ENCODE measurements around the gene TRAK1.
A peak's percentile ranks its signal among the peaks of the same experiment; 100 is the strongest.

TRAK1 gene

DNA sequence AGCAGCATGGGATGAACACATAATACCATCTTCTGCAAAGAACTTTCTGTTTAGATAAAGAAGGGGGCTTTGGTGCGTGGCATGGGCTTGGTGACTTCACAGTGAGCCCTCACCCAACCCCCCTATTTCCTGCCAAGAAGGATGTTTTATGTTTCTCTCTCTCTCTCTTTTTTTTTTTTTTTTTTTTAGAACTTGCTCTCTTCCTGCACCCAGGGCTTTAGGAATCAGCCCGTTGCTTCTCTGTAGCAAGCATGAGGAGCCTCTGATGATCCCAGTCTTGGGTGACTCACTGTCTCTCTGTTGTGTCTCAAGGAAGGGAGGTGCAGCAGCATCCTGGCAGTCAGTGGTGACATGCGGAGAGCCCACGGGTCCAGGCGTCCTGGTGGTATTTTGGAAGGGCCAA is 125.8 kb downstream of the TRAK1 start:
- no peaks in the 10 kb centered on the region for H3K9me2 ChIP-seq (replicated peaks; ENCODE audit: low read depth, low read length)
- no peaks in the 10 kb centered on the region for H3F3A ChIP-seq (ENCODE audit: low read depth)
- H2AFZ ChIP-seq (ENCODE audit: low read length): no peak overlapping the region
- peaks cover 11% of the 10 kb centered on the region; the same call in 1 of the 2 replicates for H3K36me3 ChIP-seq (ENCODE audit: insufficient read depth, low read length)
- TF ChIP-seq, protein P1, sequence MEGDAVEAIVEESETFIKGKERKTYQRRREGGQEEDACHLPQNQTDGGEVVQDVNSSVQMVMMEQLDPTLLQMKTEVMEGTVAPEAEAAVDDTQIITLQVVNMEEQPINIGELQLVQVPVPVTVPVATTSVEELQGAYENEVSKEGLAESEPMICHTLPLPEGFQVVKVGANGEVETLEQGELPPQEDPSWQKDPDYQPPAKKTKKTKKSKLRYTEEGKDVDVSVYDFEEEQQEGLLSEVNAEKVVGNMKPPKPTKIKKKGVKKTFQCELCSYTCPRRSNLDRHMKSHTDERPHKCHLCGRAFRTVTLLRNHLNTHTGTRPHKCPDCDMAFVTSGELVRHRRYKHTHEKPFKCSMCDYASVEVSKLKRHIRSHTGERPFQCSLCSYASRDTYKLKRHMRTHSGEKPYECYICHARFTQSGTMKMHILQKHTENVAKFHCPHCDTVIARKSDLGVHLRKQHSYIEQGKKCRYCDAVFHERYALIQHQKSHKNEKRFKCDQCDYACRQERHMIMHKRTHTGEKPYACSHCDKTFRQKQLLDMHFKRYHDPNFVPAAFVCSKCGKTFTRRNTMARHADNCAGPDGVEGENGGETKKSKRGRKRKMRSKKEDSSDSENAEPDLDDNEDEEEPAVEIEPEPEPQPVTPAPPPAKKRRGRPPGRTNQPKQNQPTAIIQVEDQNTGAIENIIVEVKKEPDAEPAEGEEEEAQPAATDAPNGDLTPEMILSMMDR (conservative IDR thresholded peaks at IDR 0.05; ENCODE audit: low read length): no peak
- TF ChIP-seq EZH2phosphoT487 (IDR thresholded peaks at IDR 0.05; ENCODE audit: borderline replicate concordance): no peak
- no peak overlapping the region for H3K4me3 ChIP-seq (ENCODE audit: low read length, poor library complexity, severe bottlenecking)
- peaks cover 17% of the 10 kb centered on the region for H3K4me1 ChIP-seq (ENCODE audit: insufficient read depth, low read length, poor library complexity, severe bottlenecking)
- no peak overlapping the region for H3K9ac ChIP-seq (ENCODE audit: low read depth, low read length, poor library complexity, severe bottlenecking)
- H3K27me3 ChIP-seq (ENCODE audit: insufficient read depth, low read length, poor library complexity, severe bottlenecking): no peaks in the 10 kb centered on the region
- H3K4me2 ChIP-seq (ENCODE audit: low read depth, low read length, poor library complexity, severe bottlenecking): peak overlapping the region; percentile 51
- H4K20me1 ChIP-seq (ENCODE audit: insufficient read depth, low read length, poor library complexity, severe bottlenecking): no peaks in the 10 kb centered on the region
- no peaks in the 10 kb centered on the region for H3K9me3 ChIP-seq (ENCODE audit: insufficient read depth, low read depth, low read length)
- H3K79me2 ChIP-seq (ENCODE audit: insufficient read depth, low read length): no peaks in the 10 kb centered on the region

DNA sequence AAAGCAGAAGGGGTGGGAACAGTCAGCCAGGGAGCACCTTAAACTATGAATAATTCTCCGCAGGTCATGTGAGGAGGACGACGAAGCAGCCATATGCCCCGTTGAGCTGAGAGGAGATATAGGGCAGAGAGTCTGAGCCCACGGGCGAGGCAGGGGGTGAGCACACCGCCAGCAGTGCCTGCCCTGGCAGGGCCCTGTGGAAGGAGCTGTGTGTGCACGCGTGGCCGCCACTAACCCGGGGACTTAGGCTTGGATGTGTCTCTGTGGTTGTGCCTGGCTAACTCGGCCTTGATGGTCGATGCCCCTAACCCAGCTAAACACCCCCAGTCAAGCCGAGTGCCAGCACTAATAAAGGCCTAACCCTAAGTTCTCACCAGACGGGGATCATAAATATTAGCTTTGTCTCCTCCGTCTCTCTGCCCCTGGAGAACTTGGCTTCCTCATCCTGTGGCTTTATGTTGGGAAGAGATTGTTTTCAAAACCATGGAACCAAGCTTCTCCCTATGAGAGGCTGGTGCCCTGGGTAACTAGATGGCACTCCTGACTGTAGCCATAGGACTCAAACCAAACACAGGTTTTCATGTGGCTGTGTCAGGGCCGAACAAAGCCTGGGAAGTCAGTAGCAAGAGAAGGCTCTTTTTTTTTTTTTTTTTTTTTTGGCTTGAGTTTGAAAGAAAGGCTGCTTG is 129.4 kb downstream of the TRAK1 start:
- H3F3A ChIP-seq (ENCODE audit: low read depth): no peaks in the 10 kb centered on the region
- H3K9me3 ChIP-seq (ENCODE audit: insufficient read depth, low read depth, low read length): no peaks in the 10 kb centered on the region
- H2AFZ ChIP-seq (ENCODE audit: low read length): no peak overlapping the region
- peaks cover 38% of the 10 kb centered on the region; the same call in 1 of the 2 replicates for H3K36me3 ChIP-seq (ENCODE audit: insufficient read depth, low read length)
- TF ChIP-seq, protein P1 (conservative IDR thresholded peaks at IDR 0.05; ENCODE audit: low read length): no peak
- no peak for TF ChIP-seq EZH2phosphoT487 (IDR thresholded peaks at IDR 0.05; ENCODE audit: borderline replicate concordance)
- H3K27me3 ChIP-seq (ENCODE audit: insufficient read depth, low read length, poor library complexity, severe bottlenecking): no peaks in the 10 kb centered on the region
- H3K79me2 ChIP-seq (ENCODE audit: insufficient read depth, low read length): no peaks in the 10 kb centered on the region
- no peak overlapping the region for H3K4me2 ChIP-seq (ENCODE audit: low read depth, low read length, poor library complexity, severe bottlenecking)
- no peak overlapping the region for H3K9ac ChIP-seq (ENCODE audit: low read depth, low read length, poor library complexity, severe bottlenecking)
- no peaks in the 10 kb centered on the region for H3K9me2 ChIP-seq (replicated peaks; ENCODE audit: low read depth, low read length)
- H3K4me1 ChIP-seq (ENCODE audit: insufficient read depth, low read length, poor library complexity, severe bottlenecking): peaks cover 13% of the 10 kb centered on the region
- no peak overlapping the region for H3K4me3 ChIP-seq (ENCODE audit: low read length, poor library complexity, severe bottlenecking)
- H4K20me1 ChIP-seq (ENCODE audit: insufficient read depth, low read length, poor library complexity, severe bottlenecking): no peaks in the 10 kb centered on the region

DNA sequence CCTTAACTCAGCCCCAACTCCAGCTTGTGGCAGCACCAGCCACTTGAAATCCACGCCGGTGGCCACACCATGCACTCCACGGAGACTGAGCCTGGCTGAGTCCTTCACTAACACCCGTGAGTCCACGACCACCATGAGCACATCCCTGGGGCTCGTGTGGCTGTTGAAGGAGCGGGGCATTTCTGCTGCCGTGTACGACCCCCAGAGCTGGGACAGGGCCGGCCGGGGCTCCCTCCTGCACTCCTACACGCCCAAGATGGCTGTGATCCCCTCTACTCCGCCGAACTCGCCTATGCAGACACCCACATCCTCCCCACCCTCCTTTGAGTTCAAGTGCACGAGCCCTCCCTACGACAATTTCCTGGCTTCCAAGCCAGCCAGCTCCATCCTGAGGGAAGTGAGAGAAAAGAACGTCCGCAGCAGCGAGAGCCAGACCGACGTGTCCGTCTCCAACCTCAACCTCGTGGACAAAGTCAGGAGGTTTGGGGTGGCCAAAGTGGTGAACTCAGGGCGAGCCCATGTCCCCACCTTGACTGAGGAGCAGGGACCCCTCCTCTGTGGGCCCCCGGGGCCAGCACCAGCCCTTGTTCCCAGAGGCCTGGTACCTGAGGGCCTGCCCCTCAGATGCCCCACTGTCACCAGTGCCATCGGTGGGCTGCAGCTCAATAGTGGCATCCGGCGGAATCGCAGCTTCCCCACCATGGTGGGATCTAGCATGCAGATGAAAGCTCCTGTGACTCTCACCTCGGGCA is 132.0 kb downstream of the TRAK1 start:
- TF ChIP-seq EZH2phosphoT487 (IDR thresholded peaks at IDR 0.05; ENCODE audit: borderline replicate concordance): no peak
- TF ChIP-seq, protein P1 (conservative IDR thresholded peaks at IDR 0.05; ENCODE audit: low read length): no peak
- no peaks in the 10 kb centered on the region for H4K20me1 ChIP-seq (ENCODE audit: insufficient read depth, low read length, poor library complexity, severe bottlenecking)
- peaks cover 41% of the 10 kb centered on the region; the same call in 1 of the 2 replicates for H3K36me3 ChIP-seq (ENCODE audit: insufficient read depth, low read length)
- H3K4me3 ChIP-seq (ENCODE audit: low read length, poor library complexity, severe bottlenecking): no peak overlapping the region
- H3K79me2 ChIP-seq (ENCODE audit: insufficient read depth, low read length): no peaks in the 10 kb centered on the region
- H3K9me3 ChIP-seq (ENCODE audit: insufficient read depth, low read depth, low read length): no peaks in the 10 kb centered on the region
- H3K4me2 ChIP-seq (ENCODE audit: low read depth, low read length, poor library complexity, severe bottlenecking): no peak overlapping the region
- no peaks in the 10 kb centered on the region for H3K4me1 ChIP-seq (ENCODE audit: insufficient read depth, low read length, poor library complexity, severe bottlenecking)
- H3K27me3 ChIP-seq (ENCODE audit: insufficient read depth, low read length, poor library complexity, severe bottlenecking): no peaks in the 10 kb centered on the region
- H3F3A ChIP-seq (ENCODE audit: low read depth): no peaks in the 10 kb centered on the region
- H3K9ac ChIP-seq (ENCODE audit: low read depth, low read length, poor library complexity, severe bottlenecking): no peak overlapping the region
- H2AFZ ChIP-seq (ENCODE audit: low read length): no peak overlapping the region
- no peaks in the 10 kb centered on the region for H3K9me2 ChIP-seq (replicated peaks; ENCODE audit: low read depth, low read length)
